GM03348 (cell line): ENCODE results near the gene RNF151.
"Not testable (repeated sequence)": the region's sequence is repeated elsewhere in the genome, so short reads cannot be mapped to it uniquely, and the experiment has no call there.

Experiments used
- DNase-seq: peaks from one replicate; pipeline ENCODE4 v3.0.0; 2012; ENCODE audit warnings: low spot score

RNF151 gene

GRCh38 chr16:1960665-1961630 lies 5.7 kb upstream of the RNF151 start:
- DNase-seq, result no peak

- no peak for DNase-seq
These were observed 5.0 kb upstream of the RNF151 start for GRCh38 chr16:1961651-1962067.

GRCh38 chr16:1962161-1963153 lies 4.2 kb upstream of the RNF151 start:
- DNase-seq, result not testable (repeated sequence)

GRCh38 chr16:1963806-1964505 lies 2.7 kb upstream of the RNF151 start:
- DNase-seq, result peak; percentile 41

- peak; percentile 100 for DNase-seq
These were observed 1.9 kb upstream of the RNF151 start, which contains the start of gene RPS2 for GRCh38 chr16:1964506-1965395. TSS of gene RPS2 (minus strand) at chr16:1964826. CDS start at chr16:1964625, 201 bp downstream.

GRCh38 chr16:1965396-1966001 lies 1.2 kb upstream of the RNF151 start:
- no peak for DNase-seq

GRCh38 chr16:1968146-1968953 lies 1.7 kb downstream of the RNF151 start:
- no peak for DNase-seq

- peak; percentile 95 for DNase-seq
These were observed 5.3 kb downstream of the RNF151 start, which contains the start of gene TBL3 for GRCh38 chr16:1971796-1972489. TSS of gene TBL3 (plus strand) at chr16:1972053. CDS start at chr16:1972165, 112 bp downstream.

GRCh38 chr16:1972490-1972877 lies 5.8 kb downstream of the RNF151 start:
- peak; percentile 39 for DNase-seq

GRCh38 chr16:1973461-1974156 lies 7.0 kb downstream of the RNF151 start:
- DNase-seq, result no peak

- DNase-seq, result no peak
These were observed 7.8 kb downstream of the RNF151 start for GRCh38 chr16:1974157-1975070.

- DNase-seq, result no peak
These were observed 9.0 kb downstream of the RNF151 start for GRCh38 chr16:1975432-1976215.

- DNase-seq, result no peak
These were observed 9.5 kb downstream of the RNF151 start for GRCh38 chr16:1976216-1976520.

- DNase-seq, result no peak
These were observed 10.6 kb downstream of the RNF151 start for GRCh38 chr16:1976951-1977874.

GRCh38 chr16:1977875-1978268 lies 11.2 kb downstream of the RNF151 start:
- DNase-seq, result no peak
